Activated gamma-delta T cell (primary cell): ENCODE results near the gene MIGA2.
"Not testable (repeated sequence)": the region's sequence is repeated elsewhere in the genome, so short reads cannot be mapped to it uniquely, and the experiment has no call there.

Experiments used
- DNase-seq: peaks from one replicate; lab custom pipeline; 2025; lab: John Stamatoyannopoulos, UW
- total RNA-seq, 2 donors: gene quantifications; one replicate each; lab custom pipeline; 2026; lab: John Stamatoyannopoulos, UW

Gene MIGA2, protein sequence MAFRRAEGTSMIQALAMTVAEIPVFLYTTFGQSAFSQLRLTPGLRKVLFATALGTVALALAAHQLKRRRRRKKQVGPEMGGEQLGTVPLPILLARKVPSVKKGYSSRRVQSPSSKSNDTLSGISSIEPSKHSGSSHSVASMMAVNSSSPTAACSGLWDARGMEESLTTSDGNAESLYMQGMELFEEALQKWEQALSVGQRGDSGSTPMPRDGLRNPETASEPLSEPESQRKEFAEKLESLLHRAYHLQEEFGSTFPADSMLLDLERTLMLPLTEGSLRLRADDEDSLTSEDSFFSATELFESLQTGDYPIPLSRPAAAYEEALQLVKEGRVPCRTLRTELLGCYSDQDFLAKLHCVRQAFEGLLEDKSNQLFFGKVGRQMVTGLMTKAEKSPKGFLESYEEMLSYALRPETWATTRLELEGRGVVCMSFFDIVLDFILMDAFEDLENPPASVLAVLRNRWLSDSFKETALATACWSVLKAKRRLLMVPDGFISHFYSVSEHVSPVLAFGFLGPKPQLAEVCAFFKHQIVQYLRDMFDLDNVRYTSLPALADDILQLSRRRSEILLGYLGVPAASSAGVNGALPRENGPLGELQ
- total RNA-seq = 104 to 123 reads per million in 2 donors

DNA sequence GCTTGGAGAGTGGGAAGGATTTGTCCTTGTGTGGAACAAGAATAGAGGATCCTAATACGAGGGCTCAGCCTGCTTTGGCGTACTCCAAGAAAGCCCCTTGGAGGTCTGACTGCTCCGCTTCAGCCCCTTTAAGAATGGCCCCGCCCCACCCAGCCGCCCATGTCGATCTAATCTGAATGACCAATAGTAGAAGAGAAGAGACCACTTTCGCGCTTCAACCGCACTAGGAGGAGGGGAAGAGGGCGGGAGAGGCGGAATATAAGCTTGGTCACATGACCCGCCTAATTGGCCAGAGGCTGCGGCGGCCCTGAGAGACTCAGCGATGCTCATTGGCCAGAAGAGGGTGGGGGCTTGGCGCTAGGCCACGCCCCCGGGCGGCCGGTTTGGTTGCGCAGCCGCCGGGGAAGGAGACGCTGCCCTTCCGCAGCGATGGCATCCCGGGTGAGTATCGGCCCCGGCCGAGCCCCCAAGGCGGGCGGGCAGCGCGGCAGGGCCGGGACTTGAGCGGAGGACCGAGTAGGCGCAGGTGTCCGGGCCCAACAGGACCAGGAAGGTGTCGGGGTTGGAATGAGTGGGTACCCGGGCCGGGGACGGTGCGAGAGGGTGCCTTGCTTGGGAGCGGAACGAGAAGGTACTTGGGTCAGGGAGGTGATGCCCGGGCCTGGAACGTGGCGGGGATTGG lies at the start of gene MIGA2:
Gene MIGA2, plus strand, starts transcription at position 386 of the 682 bp plus-strand sequence. CDS start 3,969 bp downstream, outside the sequence.
- peak; percentile 77 for DNase-seq

- no peak for DNase-seq
These were observed 49.8 kb upstream of the MIGA2 start for GRCh38 chr9:128986671-128987070.

DNA sequence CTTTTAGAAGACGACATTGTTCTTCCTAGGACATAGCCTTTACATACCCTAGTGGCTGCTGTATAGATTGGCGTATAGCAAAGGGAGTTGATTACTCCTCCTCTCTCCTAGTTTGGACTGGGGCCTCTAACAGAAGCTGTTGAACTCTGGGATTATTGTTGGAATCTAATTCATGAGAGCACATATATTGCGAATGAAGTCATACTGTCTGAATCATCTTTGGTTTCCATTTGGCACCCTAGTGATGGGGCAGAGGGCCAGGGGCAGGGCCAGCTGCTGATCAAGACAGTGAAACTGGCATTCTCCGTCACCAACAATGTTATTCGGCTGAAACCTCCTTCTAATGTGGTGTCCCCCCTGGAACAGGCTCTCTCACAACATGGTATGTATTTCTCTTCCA lies 48.6 kb upstream of the MIGA2 start:
- DNase-seq = no peak

DNA sequence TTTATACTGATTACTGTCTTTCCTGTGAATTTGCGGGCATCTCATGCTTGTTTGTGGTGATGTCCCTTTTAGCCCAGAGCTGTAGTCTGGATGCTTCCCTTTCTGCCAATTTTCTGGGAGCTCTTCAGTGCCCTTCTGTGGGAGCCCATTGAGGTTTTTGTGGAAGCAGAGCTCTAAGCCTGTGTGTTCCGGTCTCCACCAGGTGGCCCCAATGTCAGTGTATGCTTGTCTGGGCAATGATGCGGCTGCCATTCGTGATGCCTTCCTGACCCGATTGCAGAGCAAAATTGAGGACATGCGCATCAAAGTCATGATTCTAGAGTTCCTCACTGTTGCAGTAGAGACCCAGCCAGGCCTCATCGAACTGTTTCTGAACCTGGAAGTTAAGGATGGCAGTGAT lies 43.4 kb upstream of the MIGA2 start:
- no peak for DNase-seq

- no peak for DNase-seq
These were observed 40.6 kb upstream of the MIGA2 start for GRCh38 chr9:128995791-128996190.

DNA sequence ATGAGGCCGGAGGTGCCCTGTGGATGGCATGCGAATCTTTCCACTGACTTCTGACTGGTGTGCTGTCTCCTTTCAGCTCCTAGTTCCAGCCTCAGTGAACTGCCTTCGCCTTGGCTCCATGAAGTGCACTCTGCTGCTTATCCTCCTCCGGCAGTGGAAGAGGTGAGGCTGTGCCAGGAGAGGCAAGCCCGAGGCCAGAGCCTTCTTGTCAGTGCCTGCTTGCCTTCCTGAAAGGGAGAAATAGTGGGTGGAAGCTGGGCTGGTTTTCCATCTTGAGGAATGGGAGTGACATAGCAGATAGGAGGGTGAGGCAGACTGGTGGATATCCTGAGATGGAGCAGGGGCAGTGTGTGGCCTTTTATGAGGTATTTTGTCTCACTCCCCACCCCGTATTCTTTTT lies 38.0 kb upstream of the MIGA2 start:
- DNase-seq = no peak

- DNase-seq = no peak
These were observed 36.7 kb upstream of the MIGA2 start for GRCh38 chr9:128999581-129000206.

DNA sequence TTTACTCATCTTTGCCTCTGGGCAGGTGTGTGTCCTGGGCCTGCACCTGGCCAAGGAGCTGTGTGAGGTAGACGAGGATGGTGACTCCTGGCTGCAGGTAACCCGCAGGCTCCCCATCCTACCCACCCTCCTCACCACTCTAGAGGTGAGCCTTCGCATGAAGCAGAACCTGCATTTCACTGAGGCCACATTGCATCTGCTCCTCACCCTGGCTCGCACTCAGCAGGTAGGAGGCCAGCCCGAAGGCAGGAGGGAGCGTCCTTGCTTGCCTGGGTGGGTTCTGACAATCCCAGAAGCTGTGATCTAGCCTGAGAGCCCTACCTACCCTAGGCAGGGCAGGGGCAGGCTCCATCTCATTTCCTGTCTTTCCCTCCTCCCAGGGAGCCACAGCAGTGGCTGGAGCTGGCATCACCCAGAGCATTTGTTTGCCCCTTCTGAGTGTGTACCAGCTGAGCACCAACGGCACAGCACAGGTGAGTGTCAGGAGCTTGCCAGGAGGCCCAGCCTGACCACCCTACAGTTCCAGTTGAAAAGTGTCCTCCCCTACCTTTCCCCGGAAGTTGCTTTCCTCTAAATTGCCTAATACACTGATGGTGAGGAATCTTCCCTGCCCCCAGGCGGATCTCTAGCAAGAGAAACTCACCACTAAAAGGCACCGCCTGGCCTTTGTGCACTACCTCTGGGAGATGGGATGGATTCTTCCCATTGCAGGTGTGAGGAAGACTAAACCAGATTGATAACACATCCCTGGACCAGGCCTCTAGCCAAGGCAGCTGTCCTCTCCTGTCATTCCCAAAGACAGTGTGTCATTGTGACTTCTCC lies 34.7 kb upstream of the MIGA2 start:
- DNase-seq = no peak

DNA sequence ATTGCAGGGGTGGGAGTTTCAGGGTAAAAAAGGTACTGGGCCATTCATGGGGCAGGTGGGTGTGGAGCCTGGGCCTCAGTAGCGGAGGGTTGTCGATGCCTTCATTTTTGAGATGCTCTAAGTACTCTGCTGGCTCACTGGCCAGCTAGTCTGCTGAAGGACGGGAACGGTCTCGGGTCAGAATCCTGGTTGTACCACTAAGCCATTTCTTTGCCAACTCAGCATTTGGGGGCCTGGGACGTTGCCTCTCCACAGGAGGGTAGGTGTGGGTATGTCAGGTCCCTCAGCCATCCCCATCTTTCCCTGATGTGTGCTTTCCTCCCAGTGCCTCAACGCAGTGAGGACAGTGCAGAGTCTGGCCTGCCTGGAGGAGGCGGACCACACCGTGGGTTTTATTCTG lies 33.4 kb upstream of the MIGA2 start:
- no peak for DNase-seq

DNA sequence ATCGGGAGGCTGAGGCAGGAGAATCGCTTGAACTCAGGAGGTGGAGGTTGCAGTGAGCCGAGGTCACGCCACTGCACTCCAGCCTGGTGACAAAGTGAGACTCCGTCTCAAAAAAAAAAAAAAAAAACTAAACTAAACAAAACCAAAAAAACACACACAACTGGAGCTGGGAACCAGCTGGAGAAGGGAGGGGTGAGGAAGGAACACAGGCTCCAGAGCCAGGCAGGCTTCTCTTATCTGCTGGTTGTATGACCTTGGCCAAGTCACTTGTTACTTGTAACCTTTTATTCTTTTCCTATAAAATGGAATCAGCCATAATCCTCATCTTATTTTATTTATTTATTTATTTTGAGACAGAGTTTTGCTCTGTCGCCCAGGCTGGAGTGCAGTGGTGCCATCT lies 32.3 kb upstream of the MIGA2 start:
- DNase-seq = not testable (repeated sequence)

DNA sequence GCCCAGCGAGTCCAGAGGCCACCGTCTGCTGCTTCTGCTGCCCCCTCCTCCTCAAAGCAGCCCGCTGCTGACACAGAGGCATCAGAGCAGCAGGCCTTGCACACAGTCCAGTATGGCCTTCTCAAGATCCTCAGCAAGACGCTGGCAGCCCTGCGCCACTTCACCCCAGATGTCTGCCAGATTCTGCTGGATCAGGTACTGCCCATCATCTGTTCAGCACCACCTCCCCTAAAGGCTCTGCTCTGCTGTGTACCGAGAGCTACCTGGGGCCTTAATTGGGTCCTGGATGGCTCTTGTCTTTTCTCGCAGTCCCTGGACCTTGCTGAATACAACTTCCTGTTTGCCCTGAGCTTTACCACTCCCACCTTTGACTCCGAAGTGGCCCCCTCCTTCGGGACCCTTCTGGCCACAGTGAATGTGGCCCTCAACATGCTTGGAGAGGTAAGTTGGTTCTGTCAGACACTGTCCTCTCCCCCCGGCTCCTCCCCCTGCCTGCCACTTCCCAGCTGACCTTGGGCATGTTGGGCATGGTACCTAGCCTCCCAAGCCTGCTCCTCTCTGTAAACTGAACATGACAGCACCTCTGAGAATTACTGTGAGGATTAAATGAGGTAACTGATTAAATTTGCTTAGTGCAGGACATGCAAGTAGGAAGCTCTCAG lies 31.0 kb upstream of the MIGA2 start:
- DNase-seq = no peak

- no peak for DNase-seq
These were observed 29.9 kb upstream of the MIGA2 start for GRCh38 chr9:129006328-129007034.

GRCh38 chr9:129007035-129007765 lies 29.2 kb upstream of the MIGA2 start:
- DNase-seq = no peak

DNA sequence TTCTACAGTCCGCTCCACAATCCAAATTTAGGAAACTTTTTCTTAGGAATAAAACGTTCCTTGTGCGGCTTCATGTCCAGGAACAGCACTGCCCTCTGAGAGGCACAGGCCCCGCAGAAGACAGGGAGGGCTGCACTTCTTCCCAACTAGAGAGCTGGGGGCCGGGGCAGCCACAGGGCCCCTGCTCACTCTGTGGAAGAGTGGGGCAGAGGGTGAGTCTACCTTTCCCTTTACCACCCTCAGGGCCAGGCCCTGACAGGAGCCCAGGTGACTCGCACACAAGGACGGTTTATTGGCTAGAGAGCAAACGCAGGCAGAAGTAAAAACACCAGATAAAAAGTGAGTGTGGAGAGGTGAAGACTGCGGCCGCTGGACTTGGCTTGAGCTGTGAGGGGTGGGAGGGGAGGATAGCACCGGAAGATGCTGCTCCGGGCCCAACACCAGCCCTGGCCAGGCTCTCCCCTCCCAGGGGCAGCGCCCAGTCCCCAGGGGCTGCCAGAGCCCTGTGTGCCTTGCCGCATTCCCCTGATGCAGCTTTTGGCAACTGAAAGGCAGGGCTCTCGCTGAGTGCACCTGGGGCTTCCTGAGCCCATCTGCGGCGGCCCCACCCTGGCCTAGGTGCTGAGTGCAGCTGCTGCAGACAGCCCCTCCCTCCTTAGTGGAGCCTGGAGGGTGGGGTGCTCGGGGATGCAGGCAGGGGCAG lies 28.5 kb upstream of the MIGA2 start:
- DNase-seq = no peak

- DNase-seq = no peak
These were observed 27.9 kb upstream of the MIGA2 start for GRCh38 chr9:129008469-129008965.

DNA sequence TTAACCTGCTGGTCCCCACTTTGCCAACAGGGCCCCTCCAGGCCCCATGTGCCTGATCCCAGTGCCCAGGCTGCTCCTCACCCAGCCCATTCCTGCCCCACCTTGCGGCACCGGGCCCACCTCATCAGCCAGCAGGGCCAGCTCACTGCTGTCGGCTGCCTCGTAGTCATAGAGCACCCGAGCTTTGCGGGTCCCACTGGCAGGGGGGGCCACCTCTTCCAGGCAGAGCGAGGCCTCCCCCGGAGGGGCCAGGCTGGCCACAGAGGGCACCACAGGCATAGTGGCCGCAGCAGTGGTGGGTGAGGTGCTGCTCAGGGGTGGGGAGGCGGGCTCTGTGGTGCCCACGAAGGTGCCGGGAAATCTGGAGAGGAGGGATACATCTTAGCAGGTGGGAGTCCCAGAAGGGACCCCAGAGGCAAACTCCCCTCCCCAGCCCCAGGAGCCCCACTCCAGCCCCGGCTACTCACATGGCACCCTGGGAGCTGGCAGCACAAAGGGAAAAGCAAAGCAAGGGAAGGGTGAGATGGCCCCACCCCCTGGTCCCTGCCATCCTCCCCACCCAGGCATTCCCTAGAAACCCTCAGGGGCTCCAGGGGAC lies 27.3 kb upstream of the MIGA2 start:
- DNase-seq = no peak

DNA sequence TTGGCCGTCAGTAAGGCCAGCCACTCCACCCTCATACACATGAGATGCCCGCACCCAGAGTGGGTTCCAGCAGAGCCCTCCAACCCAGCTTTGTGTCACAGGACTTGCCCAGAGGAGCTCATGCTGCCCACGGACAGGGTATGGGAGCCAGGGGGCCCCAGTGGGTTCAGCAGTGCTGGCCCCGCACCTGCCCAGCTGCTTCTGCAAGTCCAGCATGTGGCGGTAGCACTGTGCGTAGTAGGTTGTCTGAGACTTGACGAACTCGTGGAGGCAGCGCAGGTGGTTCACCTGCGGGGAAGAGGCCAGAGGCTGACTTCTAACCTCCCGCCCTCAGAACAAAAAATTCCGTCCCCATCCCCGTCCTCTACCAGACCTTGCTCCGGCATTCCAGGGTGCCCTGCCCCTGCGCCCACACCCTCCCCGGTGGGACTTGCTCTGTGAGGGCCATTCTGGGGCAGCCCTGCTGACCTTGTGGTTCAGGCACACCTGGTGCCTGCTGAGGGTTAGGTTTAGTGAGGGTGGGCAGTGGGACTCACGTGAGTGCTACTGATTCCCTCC lies 26.8 kb upstream of the MIGA2 start:
- DNase-seq = no peak
